Muscle layer of duodenum (tissue), 2 donors: Measurements from ENCODE around the gene SPATS2.

Experiments
- H3K27ac ChIP-seq: one replicate; pipeline ENCODE4 v1.7.0; 2013; ENCODE audit warnings: mild to moderate bottlenecking, low read length
- H3K27me3 ChIP-seq: one replicate; pipeline ENCODE4 v1.7.0; 2013; ENCODE audit warnings: low read depth, mild to moderate bottlenecking, control low read depth, low read length
- H3K36me3 ChIP-seq, 2 donors: one replicate each; pipeline ENCODE4 v1.7.0; 2013; ENCODE audit warnings: low read length in 2 of 2, control low read depth in 1 of 2, mild to moderate bottlenecking in 1 of 2; ENCODE audit not compliant: insufficient read depth in 2 of 2, control insufficient read depth in 1 of 2
- H3K4me1 ChIP-seq, 2 donors: one replicate each; pipeline ENCODE4 v1.7.0; 2013; ENCODE audit warnings: low read length in 2 of 2, mild to moderate bottlenecking in 2 of 2, control low read depth in 1 of 2, moderate library complexity in 1 of 2; ENCODE audit not compliant: insufficient read depth in 2 of 2, control insufficient read depth in 1 of 2
- H3K4me3 ChIP-seq, 2 donors: one replicate each; pipeline ENCODE4 v1.7.0; 2013; ENCODE audit warnings: low read length in 2 of 2, low read depth in 1 of 2, mild to moderate bottlenecking in 1 of 2
- H3K9me3 ChIP-seq, 2 donors: one replicate each; pipeline ENCODE4 v1.7.0; 2013; ENCODE audit warnings: low read length in 2 of 2, control low read depth in 1 of 2, mild to moderate bottlenecking in 1 of 2; ENCODE audit not compliant: control insufficient read depth in 1 of 2
- donor health status: healthy.

Gene SPATS2

DNA sequence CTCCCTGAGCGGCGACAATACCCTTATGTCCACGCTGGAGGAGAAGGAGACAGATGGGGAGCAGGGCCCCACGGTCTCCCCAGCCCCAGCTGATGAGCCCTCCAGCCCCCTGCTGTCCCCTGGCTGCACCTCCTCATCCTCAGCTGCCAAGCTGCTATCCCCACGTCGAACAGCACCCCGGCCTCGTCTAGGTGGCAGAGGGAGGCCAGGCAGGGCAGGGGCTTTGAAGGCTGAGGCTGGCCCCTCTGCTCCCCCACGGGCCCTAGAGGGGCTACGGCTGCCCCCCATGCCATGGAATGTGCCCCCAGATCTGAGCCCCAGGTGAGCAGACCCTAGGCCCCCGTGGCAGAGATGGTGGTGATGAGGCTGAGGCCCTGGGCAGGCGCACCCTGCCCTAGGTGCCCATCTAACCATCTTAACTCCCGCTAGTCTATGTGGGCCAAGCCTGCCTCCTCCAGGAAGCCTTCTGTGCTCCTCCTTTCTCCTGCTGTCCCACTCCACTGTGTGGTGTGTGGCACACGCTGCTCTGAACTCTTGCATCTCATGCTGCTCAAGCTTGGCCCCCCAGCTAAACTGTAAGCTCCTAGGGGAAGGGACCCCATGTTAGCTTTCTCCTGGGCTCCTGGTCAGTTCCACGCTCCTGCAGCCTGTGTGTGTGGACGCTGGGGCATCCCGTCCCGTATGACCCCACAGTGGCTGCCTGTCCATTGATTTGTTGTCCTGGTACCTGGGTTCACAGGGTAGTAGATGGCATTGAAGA lies 188.5 kb downstream of the SPATS2 start:
- no peaks in the 10 kb centered on the region for H3K4me1 ChIP-seq
- H3K4me3 ChIP-seq: no peak overlapping the region
- peaks cover 22 to 46% of the 10 kb centered on the region in 2 donors for H3K36me3 ChIP-seq
- H3K9me3 ChIP-seq: no peaks in the 10 kb centered on the region
- H3K27ac ChIP-seq: no peak overlapping the region
- no peaks in the 10 kb centered on the region for H3K27me3 ChIP-seq

DNA sequence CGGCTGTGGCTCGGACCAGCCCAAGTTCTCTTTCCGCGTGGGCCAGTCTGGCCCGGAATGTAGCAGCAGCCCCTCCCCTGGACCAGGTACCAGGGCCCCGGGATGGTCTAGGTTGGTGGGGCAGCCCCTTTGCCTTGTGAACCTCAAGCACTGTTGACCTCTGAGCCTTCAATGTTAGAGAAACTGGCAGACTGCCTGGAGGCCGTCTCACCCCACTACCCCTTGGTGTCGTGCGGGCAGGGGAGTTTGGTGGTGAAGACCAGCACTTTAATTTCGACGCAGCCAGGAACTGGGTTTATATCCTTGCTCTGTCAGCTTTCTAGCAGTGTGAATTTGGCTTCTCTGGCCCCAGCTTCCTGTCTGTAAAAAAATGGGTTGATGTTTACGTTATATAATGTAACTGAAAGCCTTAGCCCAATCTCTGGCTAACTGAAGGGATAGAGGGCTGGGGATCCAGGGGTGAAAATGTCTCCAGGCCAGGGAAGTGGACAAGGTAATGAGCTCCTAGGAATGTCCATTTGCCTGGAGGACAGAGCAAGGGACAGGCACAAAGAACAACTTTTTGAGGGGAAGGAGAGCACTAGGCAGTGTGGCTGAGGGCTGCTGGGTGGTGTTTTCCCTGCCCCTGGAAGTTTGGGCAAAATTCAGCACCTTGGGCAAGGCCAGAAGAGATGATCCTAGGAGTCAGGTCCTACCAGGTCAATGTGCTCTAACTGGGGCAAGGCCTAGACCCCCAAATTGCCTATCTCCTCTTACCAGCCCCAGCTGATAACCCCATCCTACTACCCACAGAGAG lies 189.3 kb downstream of the SPATS2 start:
- Histone ChIP-seq H3K36me3 (peaks cover 26 to 54% of the 10 kb centered on the region in 2 donors), H3K4me1 (no peaks in the 10 kb centered on the region), H3K4me3 (no peak overlapping the region), H3K27me3 (no peaks in the 10 kb centered on the region), H3K27ac (no peak overlapping the region), H3K9me3 (no peaks in the 10 kb centered on the region)

DNA sequence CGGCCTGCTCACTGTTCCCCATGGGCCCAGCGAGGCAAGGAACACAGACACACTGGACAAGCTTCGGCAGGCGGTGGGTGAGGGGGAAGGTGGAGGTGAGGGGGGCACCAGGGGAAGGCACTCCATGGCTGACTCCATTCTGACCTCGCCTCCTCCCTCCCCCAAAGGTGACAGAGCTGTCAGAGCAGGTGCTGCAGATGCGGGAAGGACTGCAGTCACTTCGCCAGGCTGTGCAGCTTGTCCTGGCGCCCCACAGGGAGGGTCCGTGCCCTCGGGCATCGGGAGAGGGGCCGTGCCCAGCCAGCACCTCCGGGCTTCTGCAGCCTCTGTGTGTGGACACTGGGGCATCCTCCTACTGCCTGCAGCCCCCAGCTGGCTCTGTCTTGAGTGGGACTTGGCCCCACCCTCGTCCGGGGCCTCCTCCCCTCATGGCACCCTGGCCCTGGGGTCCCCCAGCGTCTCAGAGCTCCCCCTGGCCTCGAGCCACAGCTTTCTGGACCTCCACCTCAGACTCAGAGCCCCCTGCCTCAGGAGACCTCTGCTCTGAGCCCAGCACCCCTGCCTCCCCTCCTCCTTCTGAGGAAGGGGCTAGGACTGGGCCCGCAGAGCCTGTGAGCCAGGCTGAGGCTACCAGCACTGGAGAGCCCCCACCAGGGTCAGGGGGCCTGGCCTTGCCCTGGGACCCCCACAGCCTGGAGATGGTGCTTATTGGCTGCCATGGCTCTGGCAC lies 190.1 kb downstream of the SPATS2 start:
- Histone ChIP-seq H3K9me3 (no peaks in the 10 kb centered on the region), H3K36me3 (peaks cover 33 to 62% of the 10 kb centered on the region in 2 donors), H3K4me3 (no peak overlapping the region), H3K27ac (no peak overlapping the region), H3K4me1 (no peaks in the 10 kb centered on the region), H3K27me3 (no peaks in the 10 kb centered on the region)

DNA sequence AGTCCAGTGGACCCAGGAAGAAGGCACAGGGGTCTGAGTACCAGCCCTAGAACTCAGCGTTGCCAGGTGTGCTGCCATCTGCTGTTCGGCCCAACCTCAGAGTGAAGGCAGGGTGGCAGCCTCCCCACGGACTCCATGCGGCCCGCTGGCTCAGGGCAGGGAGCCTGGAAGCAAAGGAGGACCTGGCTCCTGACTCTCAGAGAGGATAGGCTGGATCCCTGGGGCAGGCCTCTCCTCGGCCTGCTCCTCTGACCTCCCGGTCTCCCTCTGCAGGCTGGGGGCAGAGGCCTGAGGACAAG lies 190.6 kb downstream of the SPATS2 start:
- H3K27ac ChIP-seq: no peak overlapping the region
- no peaks in the 10 kb centered on the region for H3K4me1 ChIP-seq
- H3K27me3 ChIP-seq: no peaks in the 10 kb centered on the region
- no peak overlapping the region for H3K4me3 ChIP-seq
- H3K9me3 ChIP-seq: no peaks in the 10 kb centered on the region
- peaks cover 36 to 67% of the 10 kb centered on the region in 2 donors for H3K36me3 ChIP-seq

DNA sequence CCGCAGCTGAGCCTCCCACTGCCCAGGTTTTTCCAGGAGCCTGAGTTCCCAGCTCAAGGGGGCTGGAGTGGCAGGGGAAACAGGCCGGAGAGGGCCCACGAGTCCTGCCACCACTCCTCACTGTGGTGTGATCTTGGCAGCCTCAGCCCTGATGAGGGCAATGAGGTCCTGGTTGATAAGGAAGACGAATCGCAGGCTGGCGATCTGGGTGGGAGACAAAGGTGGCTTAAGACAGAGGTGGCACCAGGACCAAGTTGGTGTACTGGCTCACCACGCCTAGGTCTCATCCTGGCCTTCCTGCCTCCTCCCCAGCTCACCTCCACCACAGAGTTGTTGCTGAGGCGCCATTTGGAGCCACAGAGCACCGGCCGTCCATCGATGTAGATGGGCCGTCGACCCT lies 191.3 kb downstream of the SPATS2 start:
- H3K4me3 ChIP-seq: no peak overlapping the region
- H3K9me3 ChIP-seq: no peaks in the 10 kb centered on the region
- no peaks in the 10 kb centered on the region for H3K4me1 ChIP-seq
- no peaks in the 10 kb centered on the region for H3K27me3 ChIP-seq
- no peak overlapping the region for H3K27ac ChIP-seq
- peaks cover 43 to 74% of the 10 kb centered on the region in 2 donors for H3K36me3 ChIP-seq

DNA sequence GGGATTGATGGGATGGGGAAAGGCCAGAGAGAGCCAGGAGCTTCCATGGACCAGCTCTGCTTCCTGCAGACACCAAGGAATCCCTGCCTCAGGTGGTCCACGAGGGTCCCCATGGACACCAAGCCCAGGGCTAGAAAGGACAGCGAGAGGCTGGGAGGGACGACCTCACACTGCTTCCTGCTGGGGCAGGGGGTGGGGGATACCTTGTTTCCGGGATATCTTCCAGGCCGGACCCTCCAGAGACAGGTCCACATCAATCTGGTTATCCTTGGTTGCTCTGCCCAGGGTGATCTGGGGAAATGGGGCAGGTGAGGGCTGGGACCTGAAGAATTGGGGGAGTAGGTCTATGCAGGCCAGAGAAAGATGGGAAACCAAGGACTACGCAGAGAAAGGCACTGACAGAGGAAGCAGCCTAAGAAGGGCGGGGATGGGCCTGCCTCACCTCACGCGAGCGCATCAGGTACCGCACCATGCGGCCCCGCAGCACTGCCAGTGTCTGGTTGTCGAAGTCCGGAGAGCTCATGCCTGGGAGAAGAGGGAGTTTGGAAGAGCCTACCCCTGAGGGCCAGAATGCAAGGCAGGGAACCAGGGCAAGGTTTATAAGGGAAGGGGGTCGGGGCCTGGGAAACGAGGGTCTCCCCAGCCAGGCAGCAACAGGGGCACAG lies 191.9 kb downstream of the SPATS2 start:
- Histone ChIP-seq H3K36me3 (peaks cover 47 to 80% of the 10 kb centered on the region in 2 donors), H3K9me3 (no peaks in the 10 kb centered on the region), H3K27me3 (no peaks in the 10 kb centered on the region), H3K27ac (no peak overlapping the region), H3K4me3 (no peak overlapping the region), H3K4me1 (no peaks in the 10 kb centered on the region)

DNA sequence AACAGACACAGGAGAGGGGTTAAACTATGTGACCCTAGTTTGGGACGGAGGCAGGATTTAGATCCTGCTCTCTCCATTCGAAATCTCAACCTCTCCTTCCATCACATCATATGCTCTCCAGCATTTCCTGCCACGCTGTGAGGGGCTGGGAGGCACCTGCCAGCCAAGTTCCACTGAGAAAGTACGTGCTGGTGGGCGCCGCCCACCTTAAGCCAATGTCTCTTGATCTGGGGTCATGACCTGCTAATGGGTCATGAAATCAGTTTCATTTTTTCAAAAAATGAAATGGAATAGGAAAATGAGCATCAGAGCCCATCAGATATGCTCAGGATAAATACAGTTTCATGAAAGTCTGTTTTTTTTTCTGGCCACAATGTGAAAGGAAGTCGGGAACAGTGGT lies 193.4 kb downstream of the SPATS2 start:
- H3K9me3 ChIP-seq: no peaks in the 10 kb centered on the region
- no peak overlapping the region for H3K4me3 ChIP-seq
- peaks cover 53 to 94% of the 10 kb centered on the region in 2 donors for H3K36me3 ChIP-seq
- H3K27me3 ChIP-seq: no peaks in the 10 kb centered on the region
- no peaks in the 10 kb centered on the region for H3K4me1 ChIP-seq
- no peak overlapping the region for H3K27ac ChIP-seq

DNA sequence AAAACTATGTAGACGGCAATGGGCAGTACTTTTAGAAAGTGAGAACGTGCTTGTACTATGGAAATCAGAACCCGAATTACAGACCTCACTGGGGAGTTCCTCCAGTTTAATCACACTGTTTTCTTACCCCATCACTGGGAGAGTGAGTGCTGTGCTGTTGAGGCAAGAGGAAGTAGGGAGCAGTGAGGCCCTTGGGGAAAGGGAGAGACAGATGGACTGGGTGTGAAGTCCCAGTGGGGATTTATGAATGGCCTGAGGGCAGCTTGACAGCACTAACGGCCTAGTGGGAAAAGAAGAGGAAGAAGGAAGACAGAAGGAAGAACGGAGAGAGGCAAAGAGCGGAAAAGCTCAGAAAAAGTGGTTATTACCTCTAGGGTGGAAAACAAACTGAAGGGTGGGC lies 195.0 kb downstream of the SPATS2 start:
- Histone ChIP-seq H3K9me3 (no peaks in the 10 kb centered on the region), H3K4me3 (no peak overlapping the region), H3K36me3 (peaks cover 57 to 82% of the 10 kb centered on the region in 2 donors), H3K27ac (no peak overlapping the region), H3K4me1 (peaks cover 9 to 11% of the 10 kb centered on the region in 2 donors), H3K27me3 (no peaks in the 10 kb centered on the region)

DNA sequence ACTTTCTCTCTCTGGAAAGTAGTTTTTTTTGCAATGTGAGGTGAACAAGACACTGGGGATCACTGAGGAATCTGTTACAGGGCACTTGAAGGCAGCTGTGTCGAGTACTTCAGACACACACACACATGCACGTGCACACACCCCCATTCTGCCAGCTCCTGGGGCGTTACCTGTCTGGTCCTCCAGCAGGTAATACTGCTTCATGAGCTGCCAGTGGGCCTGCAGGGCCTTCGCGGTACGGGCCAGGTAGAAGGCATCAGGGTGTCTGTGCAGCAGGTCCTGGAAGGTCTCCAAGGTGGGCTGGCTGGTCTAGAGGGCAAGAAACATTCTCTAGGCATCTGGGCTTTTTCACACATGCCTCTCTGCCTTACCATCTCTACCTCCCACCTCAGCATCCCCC lies 195.6 kb downstream of the SPATS2 start:
- Histone ChIP-seq H3K4me1 (peaks cover 9 to 12% of the 10 kb centered on the region in 2 donors), H3K9me3 (no peaks in the 10 kb centered on the region), H3K27ac (no peak overlapping the region), H3K27me3 (no peaks in the 10 kb centered on the region), H3K4me3 (no peak overlapping the region), H3K36me3 (peaks cover 57 to 76% of the 10 kb centered on the region in 2 donors)

DNA sequence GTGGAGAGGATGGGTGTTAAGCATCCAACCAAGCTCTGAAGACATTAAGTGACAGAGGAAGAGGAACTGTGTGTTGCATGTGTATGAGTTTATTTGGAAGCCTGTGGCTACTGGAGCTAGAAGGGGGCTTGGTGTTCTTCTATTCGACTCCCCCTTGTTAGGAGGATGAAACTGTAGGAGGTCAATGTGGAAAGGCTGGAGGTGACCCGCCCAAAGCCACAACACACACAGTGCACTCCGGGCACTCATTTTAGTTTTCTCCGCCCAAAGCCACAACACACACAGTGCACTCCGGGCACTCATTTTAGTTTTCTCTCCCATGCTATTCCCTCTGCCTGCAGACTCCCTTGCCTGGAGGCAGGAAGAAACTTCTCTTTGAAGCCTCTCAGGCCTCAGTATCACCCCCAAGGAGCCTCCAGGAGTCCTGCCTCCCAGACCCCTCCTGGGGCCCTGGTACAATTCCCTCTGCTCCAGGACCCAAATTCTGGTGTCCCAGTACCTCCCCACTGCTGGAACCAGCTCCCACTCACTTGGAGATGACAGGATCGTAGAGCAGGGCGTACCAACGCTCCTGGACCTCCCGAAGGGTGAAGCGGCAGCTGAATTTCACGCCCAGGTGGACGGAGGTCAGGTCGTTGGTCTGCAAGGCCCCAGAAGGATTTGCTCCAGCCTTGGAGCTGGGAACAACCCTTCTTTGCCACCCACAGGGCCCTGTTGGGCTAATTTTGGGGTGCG lies 196.9 kb downstream of the SPATS2 start:
- Histone ChIP-seq H3K36me3 (peaks cover 49 to 65% of the 10 kb centered on the region in 2 donors), H3K4me1 (peaks cover 9 to 20% of the 10 kb centered on the region in 2 donors), H3K27ac (no peak overlapping the region), H3K27me3 (no peaks in the 10 kb centered on the region), H3K4me3 (no peak overlapping the region), H3K9me3 (no peaks in the 10 kb centered on the region)
